ENCODE results near the gene CALHM6. TPM values are rescaled to one million over a fixed set of nuclear protein-coding genes. Genes with fewer than 3 reads are reported as not detected.

Gene CALHM6
- total RNA-seq, result 1 to 10 TPM; 1.3 to 2.9 (median 2.3) TPM

GRCh38 chr6:116461331-116461931 is at the start of gene CALHM6:
Gene CALHM6, plus strand, starts transcription at chr6:116461375. Its CDS starts 555 bp downstream, at chr6:116461930.
- DNase-seq, result no peak
- Histone ChIP-seq H3K27ac (no peak within 1 kb of the TSS), H3K27me3 (no peaks in the 10 kb centered on the region), H3K4me1 (peaks cover 0 to 4% of the 10 kb centered on the region in 2 donors), H3K9me3 (no peaks in the 10 kb centered on the region), H3K36me3 (no peaks in the 10 kb centered on the region), H3K4me3 (replicated peaks in 1 of 3) (peak within 1 kb of the TSS in 2 of 3 donors; percentile 5 to 28)
- WGBS, 2 donors, result 44 to 51% methylated on average over 13 of the region's 13 CpGs
- no peak for TF ChIP-seq CTCF (IDR thresholded peaks at IDR 0.05)
- TF ChIP-seq POLR2A (IDR thresholded peaks at IDR 0.05), result no peak
- intact Hi-C loops (cut with DNase I), result no loop called here

GRCh38 chr6:116412270-116412669 is 48.9 kb upstream of the CALHM6 start:
- Histone ChIP-seq H3K27ac (no peak overlapping the region), H3K4me3 (replicated peaks in 1 of 3) (no peak overlapping the region), H3K4me1 (peaks cover 9 to 16% of the 10 kb centered on the region in 2 donors), H3K36me3 (no peaks in the 10 kb centered on the region), H3K9me3 (no peaks in the 10 kb centered on the region), H3K27me3 (no peaks in the 10 kb centered on the region)
- DNase-seq, result no peak
- intact Hi-C loops (cut with DNase I), result no loop called here
- TF ChIP-seq CTCF (IDR thresholded peaks at IDR 0.05) (no peak), POLR2A (IDR thresholded peaks at IDR 0.05) (no peak)

GRCh38 chr6:116413357-116413756 is 47.8 kb upstream of the CALHM6 start:
- Histone ChIP-seq H3K4me3 (replicated peaks in 1 of 3) (no peak overlapping the region), H3K27ac (no peak overlapping the region), H3K27me3 (no peaks in the 10 kb centered on the region), H3K4me1 (peaks cover 9 to 16% of the 10 kb centered on the region in 2 donors), H3K36me3 (no peaks in the 10 kb centered on the region), H3K9me3 (no peaks in the 10 kb centered on the region)
- no peak for DNase-seq
- intact Hi-C loops (cut with DNase I), result no loop called here
- TF ChIP-seq CTCF (IDR thresholded peaks at IDR 0.05) (no peak), POLR2A (IDR thresholded peaks at IDR 0.05) (no peak)
- WGBS, 2 donors, result 88% methylated on average over 1 of the region's 1 CpG

GRCh38 chr6:116417661-116418060 is 43.5 kb upstream of the CALHM6 start:
- DNase-seq, result no peak
- H3K4me1 ChIP-seq, result no peaks in the 10 kb centered on the region
- H3K36me3 ChIP-seq, result no peaks in the 10 kb centered on the region
- no peak overlapping the region for H3K27ac ChIP-seq
- H3K4me3 ChIP-seq (replicated peaks in 1 of 3), result no peak overlapping the region
- intact Hi-C loops (cut with DNase I), result no loop called here
- no peaks in the 10 kb centered on the region for H3K9me3 ChIP-seq
- H3K27me3 ChIP-seq, result no peaks in the 10 kb centered on the region
- TF ChIP-seq CTCF (IDR thresholded peaks at IDR 0.05) (no peak), POLR2A (IDR thresholded peaks at IDR 0.05) (no peak)
- WGBS, 2 donors, result 82 to 86% methylated on average over 3 of the region's 3 CpGs

GRCh38 chr6:116419069-116419786 is 41.9 kb upstream of the CALHM6 start:
- Histone ChIP-seq H3K9me3 (no peaks in the 10 kb centered on the region), H3K36me3 (no peaks in the 10 kb centered on the region), H3K27me3 (no peaks in the 10 kb centered on the region), H3K4me1 (no peaks in the 10 kb centered on the region), H3K27ac (no peak overlapping the region), H3K4me3 (replicated peaks in 1 of 3) (no peak overlapping the region)
- no peak for DNase-seq
- whole genome bisulfite sequencing, 2 donors, result 97 to 98% methylated on average over 2 of the region's 2 CpGs
- intact Hi-C loops (cut with DNase I), result no loop called here
- no peak for TF ChIP-seq POLR2A (IDR thresholded peaks at IDR 0.05)
- TF ChIP-seq CTCF (IDR thresholded peaks at IDR 0.05), result no peak

Measured in thyroid gland (tissue), 4 donors.